Endothelial cell of umbilical vein (primary cell): ENCODE results near the gene SLC39A11. TPM values are rescaled to one million over a fixed set of nuclear protein-coding genes. Genes with fewer than 3 reads are reported as not detected.

Experiments used
- BruUV-seq: library from RNA; stranded (reverse); fragments of 400-500 nt; replicated peaks from 2 replicates; lab custom pipeline; 2021; lab: Mats Ljungman, UMichigan
- CTCF ChIA-PET: fragments of 300-600, 350-600 bp; sonication (Branson Sonifier 250); formaldehyde crosslinking; loops from one replicate; lab custom pipeline; 2021; ENCODE audit warnings: antibody characterized with exemption, inconsistent platforms; lab: Charles Lee
- POLR2A ChIA-PET: fragments of 300-600, 350-600 bp; sonication (Branson Sonifier 250); formaldehyde crosslinking; loops from one replicate; lab custom pipeline; 2021; ENCODE audit warnings: antibody characterized with exemption, inconsistent platforms; lab: Charles Lee
- DNase-seq: peaks from one replicate; pipeline ENCODE4 v3.0.0-alpha.2; 2011; ENCODE audit warnings: low read depth, low spot score
- FAIRE-seq: peaks from 2 replicates; lab custom pipeline; 2011; peaks lifted over from hg19 to GRCh38; lab: Jason Lieb, UNC
- H2AFZ ChIP-seq: 2 replicates; pipeline ENCODE4 v1.6.0; 2012; ENCODE audit warnings: low read depth, low read length, control low read depth, inconsistent platforms
- H3K27ac ChIP-seq: 2 replicates; pipeline ENCODE4 v1.5.1; 2011; ENCODE audit warnings: low read depth, mild to moderate bottlenecking, control low read depth, low read length, moderate library complexity; ENCODE audit not compliant: insufficient read depth
- H3K27me3 ChIP-seq, 2 experiments: 2 replicates each; pipeline versions ENCODE4 v1.6.0 to v1.6.1; 2011; ENCODE audit warnings: low read length in 2 of 2, mixed read lengths in 1 of 2; ENCODE audit not compliant: control insufficient read depth in 2 of 2, insufficient read depth in 2 of 2
- H3K36me3 ChIP-seq, 2 experiments: 2 replicates in 1 of 2; 3 replicates in 1 of 2; pipeline ENCODE4 v1.5.1; 2011; ENCODE audit warnings: low read length in 2 of 2, mild to moderate bottlenecking in 1 of 2, moderate library complexity in 1 of 2; ENCODE audit not compliant: control insufficient read depth in 2 of 2, insufficient read depth in 2 of 2; ENCODE audit errors: extremely low read depth in 1 of 2
- H3K4me1 ChIP-seq: 3 replicates; pipeline ENCODE4 v1.5.1; 2011; ENCODE audit warnings: mild to moderate bottlenecking, low read length; ENCODE audit not compliant: control insufficient read depth, insufficient read depth; ENCODE audit errors: extremely low read depth
- H3K4me2 ChIP-seq: 2 replicates; pipeline ENCODE4 v1.6.1; 2011; ENCODE audit warnings: low read length, control low read depth, mixed read lengths; ENCODE audit not compliant: insufficient read depth
- H3K4me3 ChIP-seq, 3 experiments: fragments of 200-600 bp in 1 of 3; sonication (generic), shearing (Covaris generic) in 1 of 3; replicated peaks in 1 of 3; 2 replicates each; pipeline ENCODE4 v1.5.1; 2011 to 2016; ENCODE audit warnings: control low read depth in 3 of 3, low read length in 3 of 3, mild to moderate bottlenecking in 2 of 3, inconsistent platforms in 1 of 3, low read depth in 1 of 3, moderate library complexity in 1 of 3; ENCODE audit not compliant: insufficient read depth in 1 of 3
- H3K79me2 ChIP-seq: 2 replicates; pipeline ENCODE4 v1.6.0; 2012; ENCODE audit warnings: low read length, inconsistent platforms; ENCODE audit not compliant: control insufficient read depth, insufficient read depth
- H3K9ac ChIP-seq: replicated peaks from 2 replicates; pipeline ENCODE3; 2011; ENCODE audit warnings: low read length, control low read depth; ENCODE audit not compliant: insufficient read depth; ENCODE audit errors: extremely low read depth
- H3K9me1 ChIP-seq: replicated peaks from 3 replicates; pipeline ENCODE4 v1.6.0; 2011; ENCODE audit warnings: mild to moderate bottlenecking, low read length; ENCODE audit not compliant: control insufficient read depth, insufficient read depth; ENCODE audit errors: extremely low read depth
- H3K9me3 ChIP-seq: replicated peaks from 2 replicates; pipeline ENCODE4 v1.5.1; 2012; ENCODE audit warnings: low read length, inconsistent platforms; ENCODE audit not compliant: control insufficient read depth, insufficient read depth
- H4K20me1 ChIP-seq: replicated peaks from 2 replicates; pipeline ENCODE3; 2011; ENCODE audit warnings: mild to moderate bottlenecking, low read length; ENCODE audit not compliant: control insufficient read depth, insufficient read depth; ENCODE audit errors: extremely low read depth
- CTCF ChIP-seq, 2 donors: IDR thresholded peaks; 1 replicate in 1 of 2; 2 replicates in 1 of 2; pipeline ENCODE4 v1.5.1; 2011; ENCODE audit warnings: low read length in 2 of 2, mild to moderate bottlenecking in 2 of 2, moderate library complexity in 2 of 2, control low read depth in 1 of 2, inconsistent platforms in 1 of 2, low read depth in 1 of 2; ENCODE audit not compliant: insufficient read depth in 1 of 2; ENCODE audit errors: extremely low read depth in 1 of 2
- EZH2 ChIP-seq: IDR thresholded peaks from 2 replicates; pipeline ENCODE4 v1.6.1; 2012; ENCODE audit warnings: borderline replicate concordance, low read depth, mild to moderate bottlenecking, moderate library complexity, low read length, inconsistent platforms; ENCODE audit not compliant: severe bottlenecking
- FOS ChIP-seq: IDR thresholded peaks from 2 replicates; pipeline ENCODE4 v1.6.1; 2011; ENCODE audit warnings: mild to moderate bottlenecking, low read length, moderate library complexity, borderline replicate concordance; ENCODE audit not compliant: insufficient read depth
- GATA2 ChIP-seq: IDR thresholded peaks from 2 replicates; pipeline ENCODE4 v1.7.0; 2011; ENCODE audit warnings: low read depth, mild to moderate bottlenecking, moderate library complexity, mixed read lengths, low read length; ENCODE audit not compliant: insufficient read length, insufficient read depth
- JUN ChIP-seq: IDR thresholded peaks from 2 replicates; pipeline ENCODE4 v1.6.1; 2011; ENCODE audit warnings: borderline replicate concordance, low read depth; ENCODE audit not compliant: insufficient read length, insufficient read depth
- MAX ChIP-seq: IDR thresholded peaks from 2 replicates; pipeline ENCODE4 v1.6.1; 2011; ENCODE audit not compliant: insufficient read depth, insufficient read length
- MYC ChIP-seq: IDR thresholded peaks from one replicate; pipeline ENCODE4 v1.6.1; 2011; ENCODE audit warnings: mild to moderate bottlenecking, low read depth, low read length
- POLR2A ChIP-seq: IDR thresholded peaks from 2 replicates; pipeline ENCODE4 v1.6.1; 2012; ENCODE audit warnings: low read depth, mild to moderate bottlenecking, control low read depth, low read length
- POLR2AphosphoS5 ChIP-seq: IDR thresholded peaks from 2 replicates; pipeline ENCODE4 v1.6.1; 2012; ENCODE audit warnings: low read depth, mild to moderate bottlenecking, control low read depth, low read length, moderate library complexity; ENCODE audit not compliant: insufficient read depth
- dilution Hi-C: fragments of 300-500 bp; cut with MboI; formaldehyde crosslinking; loops from one replicate; pipeline ENCODE4 v1.15.0; 2019; ENCODE audit warnings: low sequenced_read_pairs; ENCODE audit not compliant: extremely low pct_ligation_motif_present
- intact Hi-C: fragments of 100-400 bp; cut with micrococcal nuclease; formaldehyde crosslinking; loops from one replicate; pipeline ENCODE4 v1.10.0; 2022
- polyA plus RNA-seq, 4 experiments: library from polyadenylated mRNA; depleted of rRNA in 3 of 4; stranded (reverse) in 3 of 4; unstranded in 1 of 4; fragments of >200 nt; gene quantifications; 2 replicates each; pipeline versions ENCODE4 v1.2.1 to v1.2.3, GENCODE V29; 2011 to 2012; ENCODE audit warnings: missing spikeins in 1 of 4
- total RNA-seq: library from RNA; stranded (reverse); gene quantifications from 2 replicates; pipeline ENCODE4 v1.2.3, GENCODE V29; 2021

SLC39A11 gene
- total and polyA plus RNA-seq, 2 donors (not counting 3 experiments of a cell fraction or from before 2014, with no cell fraction given) = 8.1 to 11.9 TPM

GRCh38 chr17:72613806-72614292 is 478.6 kb downstream of the SLC39A11 start:
- POLR2A ChIA-PET = no interaction called here
- H3K9me3 ChIP-seq = no peaks in the 10 kb centered on the region
- TF ChIP-seq JUN (no peak), GATA2 (no peak), MYC (no peak), CTCF (IDR thresholded peaks at IDR 0.05; ENCODE audit: extremely low read depth in 1 of 2, insufficient read depth in 1 of 2, low read depth in 1 of 2, low read length in 2 of 2) (no peak), EZH2 (no peak)
- no peak overlapping the region for H3K4me3 ChIP-seq
- no peak overlapping the region for H3K9ac ChIP-seq
- no peak overlapping the region for H3K4me2 ChIP-seq
- no peak for DNase-seq
- no peaks in the 10 kb centered on the region for H4K20me1 ChIP-seq
- no peak overlapping the region for H2AFZ ChIP-seq
- intact Hi-C loops = no loop called here
- dilution Hi-C loops = no loop called here
- H3K36me3 ChIP-seq = no peaks in the 10 kb centered on the region
- H3K27ac ChIP-seq = no peak overlapping the region
- H3K9me1 ChIP-seq = no peaks in the 10 kb centered on the region
- no TSS peak for BruUV-seq
- no peaks in the 10 kb centered on the region for H3K4me1 ChIP-seq
- CTCF ChIA-PET = no interaction called here
- H3K27me3 ChIP-seq = no peaks in the 10 kb centered on the region
- H3K79me2 ChIP-seq = no peaks in the 10 kb centered on the region
- no peak for FAIRE-seq

GRCh38 chr17:72613396-72613795 is 479.1 kb downstream of the SLC39A11 start:
- H3K4me2 ChIP-seq = no peak overlapping the region
- H2AFZ ChIP-seq = no peak overlapping the region
- FAIRE-seq = no peak
- no peaks in the 10 kb centered on the region for H3K4me1 ChIP-seq
- dilution Hi-C loops (no loop called here), intact Hi-C loops (no loop called here)
- no peaks in the 10 kb centered on the region for H3K9me1 ChIP-seq
- no peak for DNase-seq
- H3K27me3 ChIP-seq = no peaks in the 10 kb centered on the region
- H3K27ac ChIP-seq = no peak overlapping the region
- no peak overlapping the region for H3K4me3 ChIP-seq
- no peak overlapping the region for H3K9ac ChIP-seq
- ChIA-PET CTCF (no interaction called here), POLR2A (no interaction called here)
- H3K36me3 ChIP-seq = no peaks in the 10 kb centered on the region
- H3K9me3 ChIP-seq = no peaks in the 10 kb centered on the region
- BruUV-seq = no TSS peak
- H4K20me1 ChIP-seq = no peaks in the 10 kb centered on the region
- TF ChIP-seq POLR2A = no peak
- no peak for TF ChIP-seq MAX
- no peak for TF ChIP-seq FOS
- no peak for TF ChIP-seq EZH2
- TF ChIP-seq GATA2 = no peak
- no peak for TF ChIP-seq MYC
- TF ChIP-seq POLR2AphosphoS5 = no peak
- TF ChIP-seq CTCF (IDR thresholded peaks at IDR 0.05; ENCODE audit: extremely low read depth in 1 of 2, insufficient read depth in 1 of 2, low read depth in 1 of 2, low read length in 2 of 2) = no peak
- TF ChIP-seq JUN = no peak
- H3K79me2 ChIP-seq = no peaks in the 10 kb centered on the region
